Astrocyte of the cerebellum (primary cell): ENCODE results near the gene BACH2.

Source experiments
- DNase-seq: peaks from one replicate; pipeline ENCODE4 v3.0.0-alpha.2; 2011; ENCODE audit warnings: low read depth
- H3K4me3 ChIP-seq: 2 replicates; pipeline ENCODE4 v1.5.1; 2011; ENCODE audit warnings: mild to moderate bottlenecking, low read depth, low read length, moderate library complexity
- in situ Hi-C: cut with HindIII; loops from 2 replicates; pipeline ENCODE4 v1.10.0; 2017; ENCODE audit warnings: low sequenced_read_pairs
- TF ChIP-seq, protein P1 (sequence below): IDR thresholded peaks from 2 replicates; pipeline ENCODE4 v1.5.1; 2012; ENCODE audit warnings: low read length, low read depth, moderate library complexity, mild to moderate bottlenecking; ENCODE audit errors: missing control alignments

Gene BACH2

DNA sequence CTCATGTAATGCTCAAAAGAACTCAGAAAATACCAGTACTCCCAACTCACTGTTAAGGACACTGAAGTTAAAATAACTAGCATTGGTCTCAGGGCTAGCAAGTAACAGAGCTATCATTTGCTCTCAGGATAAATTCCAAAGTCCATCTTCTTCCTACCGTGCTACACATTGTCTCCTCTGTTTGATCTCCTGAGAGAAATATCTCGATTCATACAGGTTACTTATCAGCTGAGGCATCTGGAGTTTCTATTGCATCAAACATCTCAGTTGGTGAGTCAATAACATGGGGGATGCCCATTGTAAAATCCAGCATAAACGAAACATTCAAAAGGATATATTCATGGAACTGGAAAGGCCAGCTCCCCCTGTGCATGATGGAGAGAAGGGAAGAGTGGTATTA is 147.4 kb downstream of the BACH2 start:
- TF ChIP-seq, protein P1, sequence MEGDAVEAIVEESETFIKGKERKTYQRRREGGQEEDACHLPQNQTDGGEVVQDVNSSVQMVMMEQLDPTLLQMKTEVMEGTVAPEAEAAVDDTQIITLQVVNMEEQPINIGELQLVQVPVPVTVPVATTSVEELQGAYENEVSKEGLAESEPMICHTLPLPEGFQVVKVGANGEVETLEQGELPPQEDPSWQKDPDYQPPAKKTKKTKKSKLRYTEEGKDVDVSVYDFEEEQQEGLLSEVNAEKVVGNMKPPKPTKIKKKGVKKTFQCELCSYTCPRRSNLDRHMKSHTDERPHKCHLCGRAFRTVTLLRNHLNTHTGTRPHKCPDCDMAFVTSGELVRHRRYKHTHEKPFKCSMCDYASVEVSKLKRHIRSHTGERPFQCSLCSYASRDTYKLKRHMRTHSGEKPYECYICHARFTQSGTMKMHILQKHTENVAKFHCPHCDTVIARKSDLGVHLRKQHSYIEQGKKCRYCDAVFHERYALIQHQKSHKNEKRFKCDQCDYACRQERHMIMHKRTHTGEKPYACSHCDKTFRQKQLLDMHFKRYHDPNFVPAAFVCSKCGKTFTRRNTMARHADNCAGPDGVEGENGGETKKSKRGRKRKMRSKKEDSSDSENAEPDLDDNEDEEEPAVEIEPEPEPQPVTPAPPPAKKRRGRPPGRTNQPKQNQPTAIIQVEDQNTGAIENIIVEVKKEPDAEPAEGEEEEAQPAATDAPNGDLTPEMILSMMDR = no peak
- in situ Hi-C loops = no loop called here
- no peak overlapping the region for H3K4me3 ChIP-seq
- no peak for DNase-seq

DNA sequence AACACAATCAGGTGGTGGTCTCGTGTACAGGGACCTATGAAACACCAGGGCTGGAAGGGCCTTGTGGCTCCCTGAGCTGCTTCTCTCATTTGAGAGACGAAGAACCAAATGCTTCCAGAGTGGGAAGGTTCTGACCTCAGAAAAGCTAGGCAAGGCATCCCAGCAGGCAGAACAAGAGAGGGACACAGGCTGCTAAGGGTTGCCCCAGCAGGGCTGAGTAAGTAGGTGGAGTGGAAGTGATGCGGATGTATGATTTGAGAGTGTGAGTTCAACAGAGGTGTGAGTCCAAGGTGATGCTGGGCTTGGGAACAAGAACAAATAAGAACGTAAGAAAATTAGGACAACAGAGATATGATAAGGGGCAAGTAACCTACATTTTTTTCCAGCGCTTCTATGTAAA is 147.8 kb downstream of the BACH2 start:
- in situ Hi-C loops = no loop called here
- TF ChIP-seq, protein P1 = no peak
- H3K4me3 ChIP-seq = no peak overlapping the region
- DNase-seq = no peak

DNA sequence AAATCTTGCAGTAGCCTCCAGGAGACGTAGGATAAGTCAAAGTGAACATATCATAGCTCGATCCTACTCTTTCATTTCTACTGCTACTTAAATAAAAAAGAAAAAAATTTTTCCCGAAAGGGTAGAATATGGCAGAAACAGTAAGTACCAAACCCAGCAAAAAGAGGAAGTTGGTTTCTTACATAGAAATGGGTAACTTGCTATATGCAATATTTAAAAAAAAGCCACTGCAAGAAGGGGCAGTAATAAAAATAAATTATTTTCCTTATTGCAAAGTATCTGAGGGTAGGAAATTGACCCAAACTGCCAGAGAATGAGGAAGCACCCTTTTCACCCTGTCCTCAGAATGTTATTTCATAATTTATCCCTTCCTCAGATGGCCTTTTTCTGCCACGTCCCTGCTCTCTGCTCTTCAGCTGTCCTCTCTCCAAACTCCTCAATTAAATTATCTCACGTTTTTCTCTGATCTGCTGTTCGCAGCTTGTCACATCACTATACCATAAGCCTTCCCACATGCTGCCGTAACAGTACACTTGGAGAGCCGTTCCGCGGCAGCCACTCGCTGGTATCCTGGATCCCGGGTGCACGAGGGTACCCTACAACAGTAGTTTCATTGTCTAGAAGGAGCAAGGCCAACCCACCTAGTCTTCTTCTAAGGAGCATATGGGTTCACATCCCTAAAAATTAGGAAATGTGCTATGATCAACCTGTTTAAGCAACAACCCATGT is 149.6 kb downstream of the BACH2 start:
- TF ChIP-seq, protein P1 = no peak
- H3K4me3 ChIP-seq = no peak overlapping the region
- in situ Hi-C loops = no loop called here
- DNase-seq = no peak

- no peak overlapping the region for H3K4me3 ChIP-seq
- TF ChIP-seq, protein P1 = no peak
- in situ Hi-C loops = no loop called here
- no peak for DNase-seq
Observed at GRCh38 chr6:90146024-90146423, 150.6 kb downstream of the BACH2 start.

DNA sequence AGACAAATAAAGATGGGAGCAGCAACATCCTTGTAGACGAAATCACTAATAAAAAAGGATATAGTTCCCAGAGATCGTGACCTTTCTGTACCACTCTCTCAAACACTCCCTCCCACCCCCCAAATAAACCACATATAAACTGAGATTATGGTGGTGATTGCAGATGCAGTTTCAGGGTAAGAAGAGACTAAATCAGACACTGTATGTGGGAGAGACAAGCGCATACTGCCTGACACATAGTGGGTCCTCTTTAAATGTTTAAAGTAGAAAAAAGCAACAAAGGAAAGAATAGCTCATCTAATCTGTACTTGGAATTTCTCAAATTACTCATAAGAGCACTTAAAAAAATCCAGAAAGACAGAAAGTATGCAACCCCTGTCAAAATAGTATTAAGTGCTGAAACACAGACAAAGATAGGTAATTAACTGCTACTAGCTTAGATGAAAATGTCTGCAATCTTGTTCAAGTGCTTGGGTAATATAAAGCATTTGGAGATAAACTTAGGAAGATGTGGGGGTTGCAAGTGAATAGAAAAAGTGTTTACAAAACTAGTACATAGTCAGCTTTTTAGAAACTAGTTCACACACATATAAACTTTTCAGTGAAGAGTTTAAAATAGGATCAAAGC is 151.6 kb downstream of the BACH2 start:
- no peak for DNase-seq
- TF ChIP-seq, protein P1 = no peak
- in situ Hi-C loops = no loop called here

GRCh38 chr6:90144396-90144795 is 152.2 kb downstream of the BACH2 start:
- in situ Hi-C loops = no loop called here
- no peak overlapping the region for H3K4me3 ChIP-seq
- no peak for DNase-seq
- TF ChIP-seq, protein P1 = no peak

More for the DNA sequence above, 151.6 kb downstream of the BACH2 start:
- no peak overlapping the region for H3K4me3 ChIP-seq
